OCI-LY1 (cell line): ENCODE data around the gene RPL4.
"Not testable (repeated sequence)": the region's sequence is repeated elsewhere in the genome, so short reads cannot be mapped to it uniquely, and the experiment has no call there.

ENCODE experiments used
- H2AFZ ChIP-seq: fragments of 200-600 bp; sonication (generic), shearing (Covaris generic); 2 replicates; pipeline ENCODE4 v1.6.0; 2014; ENCODE audit warnings: antibody characterized with exemption, mild to moderate bottlenecking, low read length
- H3F3A ChIP-seq: fragments of 200-600 bp; sonication (generic), shearing (Covaris generic); 2 replicates; pipeline ENCODE4 v1.6.0; 2014; ENCODE audit warnings: mild to moderate bottlenecking, antibody characterized with exemption, low read length, moderate library complexity; ENCODE audit not compliant: insufficient read depth
- H3K27ac ChIP-seq: fragments of 200-600 bp; sonication (generic); 2 replicates; pipeline ENCODE4 v1.5.1; 2014; ENCODE audit warnings: low read length, mixed run types, mild to moderate bottlenecking, low read depth; ENCODE audit not compliant: poor library complexity, severe bottlenecking
- H3K27me3 ChIP-seq: fragments of 200-600 bp; sonication (generic); 2 replicates; pipeline ENCODE4 v1.6.0; 2014; ENCODE audit warnings: antibody characterized with exemption, mild to moderate bottlenecking, low read length, moderate library complexity; ENCODE audit not compliant: insufficient read depth
- H3K36me3 ChIP-seq: fragments of 200-600 bp; sonication (generic); 2 replicates; pipeline ENCODE4 v1.6.1; 2014; ENCODE audit warnings: mild to moderate bottlenecking, antibody characterized with exemption, low read length, moderate library complexity, mixed read lengths; ENCODE audit not compliant: insufficient read depth
- H3K4me1 ChIP-seq: fragments of 200-600 bp; sonication (generic); 2 replicates; pipeline ENCODE4 v1.5.1; 2014; ENCODE audit warnings: mild to moderate bottlenecking, low read length, moderate library complexity; ENCODE audit not compliant: insufficient read depth, severe bottlenecking
- H3K4me2 ChIP-seq: fragments of 200-600 bp; sonication (generic), shearing (Covaris generic); 2 replicates; pipeline ENCODE4 v1.6.1; 2014; ENCODE audit warnings: low read length
- H3K4me3 ChIP-seq: fragments of 200-600 bp; sonication (generic); 2 replicates; pipeline ENCODE4 v1.5.1; 2014; ENCODE audit warnings: low read length, low read depth, mild to moderate bottlenecking, mixed read lengths; ENCODE audit not compliant: poor library complexity, severe bottlenecking
- H3K79me2 ChIP-seq: fragments of 200-600 bp; shearing (Covaris generic); 2 replicates; pipeline ENCODE4 v1.6.1; 2016; ENCODE audit warnings: mixed run types, low read length, mixed read lengths; ENCODE audit not compliant: insufficient read depth
- H3K9ac ChIP-seq: fragments of 200-600 bp; sonication (generic), shearing (Covaris generic); 2 replicates; pipeline ENCODE4 v1.6.1; 2014; ENCODE audit warnings: mild to moderate bottlenecking, low read length, mixed read lengths
- H3K9me2 ChIP-seq: fragments of 200-600 bp; sonication (generic), shearing (Covaris generic); 2 replicates; pipeline ENCODE4 v1.6.1; 2014; ENCODE audit warnings: low read depth, mild to moderate bottlenecking, low read length, mixed read lengths
- H3K9me3 ChIP-seq: fragments of 200-600 bp; shearing (Covaris generic); 2 replicates; pipeline ENCODE4 v1.6.1; 2014; ENCODE audit warnings: low read length, mixed read lengths
- H4K20me1 ChIP-seq: fragments of 200-600 bp; sonication (generic), shearing (Covaris generic); 2 replicates; pipeline ENCODE4 v1.6.0; 2016; ENCODE audit warnings: mild to moderate bottlenecking, low read length; ENCODE audit not compliant: insufficient read depth
- EZH2 ChIP-seq: fragments of 200-600 bp; sonication (generic), shearing (Covaris generic); IDR thresholded peaks from 2 replicates; pipeline ENCODE4 v1.8.0; 2017; ENCODE audit warnings: borderline replicate concordance, mixed run types, mild to moderate bottlenecking, antibody characterized with exemption, low read length, moderate library complexity, mixed read lengths
- TF ChIP-seq, protein P1 (sequence below): fragments of 200-600 bp; sonication (generic), shearing (Covaris generic); IDR thresholded peaks from 2 replicates; pipeline ENCODE4 v1.5.1; 2017; ENCODE audit warnings: mild to moderate bottlenecking, antibody characterized with exemption, low read length, moderate library complexity, mixed read lengths

The RPL4 gene

GRCh38 chr15:66502491-66502890 lies 2.2 kb downstream of the RPL4 start:
- no peaks in the 10 kb centered on the region for H3K9me2 ChIP-seq
- peaks cover 31% of the 10 kb centered on the region for H3F3A ChIP-seq
- peaks cover 42% of the 10 kb centered on the region for H3K4me1 ChIP-seq
- H3K9me3 ChIP-seq = no peaks in the 10 kb centered on the region
- H3K9ac ChIP-seq = peak overlapping the region; percentile 89
- TF ChIP-seq EZH2 = no peak
- TF ChIP-seq, protein P1, sequence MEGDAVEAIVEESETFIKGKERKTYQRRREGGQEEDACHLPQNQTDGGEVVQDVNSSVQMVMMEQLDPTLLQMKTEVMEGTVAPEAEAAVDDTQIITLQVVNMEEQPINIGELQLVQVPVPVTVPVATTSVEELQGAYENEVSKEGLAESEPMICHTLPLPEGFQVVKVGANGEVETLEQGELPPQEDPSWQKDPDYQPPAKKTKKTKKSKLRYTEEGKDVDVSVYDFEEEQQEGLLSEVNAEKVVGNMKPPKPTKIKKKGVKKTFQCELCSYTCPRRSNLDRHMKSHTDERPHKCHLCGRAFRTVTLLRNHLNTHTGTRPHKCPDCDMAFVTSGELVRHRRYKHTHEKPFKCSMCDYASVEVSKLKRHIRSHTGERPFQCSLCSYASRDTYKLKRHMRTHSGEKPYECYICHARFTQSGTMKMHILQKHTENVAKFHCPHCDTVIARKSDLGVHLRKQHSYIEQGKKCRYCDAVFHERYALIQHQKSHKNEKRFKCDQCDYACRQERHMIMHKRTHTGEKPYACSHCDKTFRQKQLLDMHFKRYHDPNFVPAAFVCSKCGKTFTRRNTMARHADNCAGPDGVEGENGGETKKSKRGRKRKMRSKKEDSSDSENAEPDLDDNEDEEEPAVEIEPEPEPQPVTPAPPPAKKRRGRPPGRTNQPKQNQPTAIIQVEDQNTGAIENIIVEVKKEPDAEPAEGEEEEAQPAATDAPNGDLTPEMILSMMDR = no peak
- H3K27me3 ChIP-seq = no peaks in the 10 kb centered on the region
- H3K4me3 ChIP-seq = peak overlapping the region; percentile 96
- H3K27ac ChIP-seq = peak overlapping the region; percentile 86
- H2AFZ ChIP-seq = no peak overlapping the region
- H3K79me2 ChIP-seq = peaks cover 47% of the 10 kb centered on the region
- H3K4me2 ChIP-seq = peak overlapping the region; percentile 95
- H3K36me3 ChIP-seq = peaks cover 65% of the 10 kb centered on the region
- no peaks in the 10 kb centered on the region for H4K20me1 ChIP-seq

DNA sequence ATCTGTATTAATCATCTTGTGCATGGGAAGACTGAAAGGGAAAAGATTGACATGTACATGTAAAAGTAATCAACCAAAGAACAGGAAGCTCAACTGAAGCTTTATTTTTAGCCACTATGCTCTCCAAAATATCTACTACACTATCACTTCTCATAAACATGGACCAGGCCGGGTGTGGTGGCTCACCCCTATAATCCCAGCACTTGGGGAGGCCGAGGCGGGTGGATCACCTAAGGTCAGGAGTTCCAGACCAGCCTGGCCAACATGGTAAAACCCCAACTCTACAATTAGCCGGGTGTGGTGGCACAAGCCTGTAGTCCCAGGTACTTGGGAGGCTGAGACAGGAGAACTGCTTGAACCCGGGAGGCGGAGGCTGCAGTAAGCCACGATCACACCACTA lies 4.3 kb downstream of the RPL4 start:
- not testable (repeated sequence) for H3K27ac ChIP-seq, H2AFZ ChIP-seq, H3K9me3 ChIP-seq, H3K9ac ChIP-seq, H3K9me2 ChIP-seq, H3K4me2 ChIP-seq, H3K4me3 ChIP-seq, H4K20me1 ChIP-seq, H3K27me3 ChIP-seq
- Histone ChIP-seq H3K79me2 (peaks cover 35% of the 10 kb centered on the region), H3K4me1 (peaks cover 42% of the 10 kb centered on the region), H3F3A (peaks cover 31% of the 10 kb centered on the region), H3K36me3 (peaks cover 79% of the 10 kb centered on the region)

- H3K79me2 ChIP-seq = peaks cover 22% of the 10 kb centered on the region
- no peaks in the 10 kb centered on the region for H3K9me2 ChIP-seq
- H3K9ac ChIP-seq = no peak overlapping the region
- H3K4me3 ChIP-seq = no peak overlapping the region
- H3F3A ChIP-seq = peaks cover 27% of the 10 kb centered on the region
- no peaks in the 10 kb centered on the region for H3K9me3 ChIP-seq
- no peak overlapping the region for H3K4me2 ChIP-seq
- H2AFZ ChIP-seq = no peak overlapping the region
- H3K36me3 ChIP-seq = peaks cover 88% of the 10 kb centered on the region
- H3K4me1 ChIP-seq = peaks cover 41% of the 10 kb centered on the region
- no peak for TF ChIP-seq EZH2
- TF ChIP-seq, protein P1 = peak; percentile 54
- H4K20me1 ChIP-seq = no peaks in the 10 kb centered on the region
- peak overlapping the region; percentile 79 for H3K27ac ChIP-seq
- no peaks in the 10 kb centered on the region for H3K27me3 ChIP-seq
Observed at GRCh38 chr15:66498501-66499386, 5.9 kb downstream of the RPL4 start.
